ENCODE results near the gene STK26. TPM values are rescaled to one million over a fixed set of nuclear protein-coding genes. Genes with fewer than 3 reads are reported as not detected.

Gene STK26
- total and polyA plus RNA-seq, 2 of the 4 experiments (the other 2 are of a cell fraction) = 0.17 to 0.18 TPM

- no TSS peak for BruUV-seq (replicated peaks)
- Histone ChIP-seq H4K8ac (ENCODE audit: low read depth in 2 of 2, low read length in 2 of 2) (no peak overlapping the region), H3K23ac (ENCODE audit: low read depth, low read length) (no peak overlapping the region), H3K9me3 (ENCODE audit: control insufficient read depth, insufficient read depth, low read length) (no peaks in the 10 kb centered on the region), H2AK5ac (ENCODE audit: low read depth, low read length) (no peak overlapping the region), H3K4me2 (ENCODE audit: low read depth, low read length) (no peak overlapping the region), H3K36me3 (ENCODE audit: control insufficient read depth, insufficient read depth, low read length) (no peaks in the 10 kb centered on the region), H3K56ac (ENCODE audit: extremely low read depth, insufficient read depth, low read length) (no peak overlapping the region), H4K5ac (ENCODE audit: low read depth, low read length) (no peak overlapping the region), H2BK20ac (ENCODE audit: low read depth, low read length) (no peak overlapping the region), H4K91ac (ENCODE audit: insufficient read depth, low read depth, low read length) (no peak overlapping the region), H3K27ac (ENCODE audit: insufficient read depth, low read length) (no peak overlapping the region), H4K20me1 (ENCODE audit: insufficient read depth, low read length) (no peaks in the 10 kb centered on the region), H2AK9ac (replicated peaks; ENCODE audit: low read depth, low read length, poor library complexity) (no peak overlapping the region), H2BK5ac (ENCODE audit: low read depth, low read length, poor library complexity, severe bottlenecking) (no peak overlapping the region), H3K14ac (replicated peaks; ENCODE audit: low read depth, low read length) (no peak overlapping the region), H2BK120ac (ENCODE audit: low read depth, low read length) (no peak overlapping the region), H3K79me1 (ENCODE audit: low read depth in 1 of 2, low read length in 2 of 2) (no peaks in the 10 kb centered on the region), H2BK15ac (ENCODE audit: low read depth, low read length) (no peak overlapping the region), H3K4me3 (ENCODE audit: insufficient read depth, low read depth, low read length) (no peak overlapping the region), H3K4me1 (ENCODE audit: control insufficient read depth, insufficient read depth, low read length) (no peaks in the 10 kb centered on the region), H3K18ac (ENCODE audit: low read depth, low read length) (no peak overlapping the region), H3K4ac (ENCODE audit: low read depth, low read length) (no peak overlapping the region), H3K9me1 (ENCODE audit: insufficient read depth, low read length) (no peaks in the 10 kb centered on the region), H2AFZ (replicated peaks; ENCODE audit: low read length, poor library complexity) (no peak overlapping the region), H3K9ac (ENCODE audit: low read depth, low read length) (no peak overlapping the region), H3K27me3 (ENCODE audit: control insufficient read depth, insufficient read depth, low read length) (peaks cover 1% of the 10 kb centered on the region; the same call in 1 of the 2 replicates)
- no peak for TF ChIP-seq SMC3 (IDR thresholded peaks at IDR 0.05; ENCODE audit: low read depth, low read length)
- WGBS, 2 experiments (ENCODE audit: extremely low coverage in 2 of 2, insufficient read length in 1 of 2) = no CpG with 5 or more reads among the region's 4 CpGs
- in situ Hi-C loops (cut with MboI; ENCODE audit: low sequenced_read_pairs) = no loop called here
- DNase-seq = no peak
- dilution Hi-C loops (cut with HindIII; ENCODE audit: low sequenced_read_pairs, unreplicated experiment) = no loop called here
- ChIA-PET CTCF (no interaction called here), POLR2A (ENCODE audit: unreplicated experiment) (no interaction called here)
- intact Hi-C loops (cut with micrococcal nuclease) = no loop called here
- ATAC-seq (ENCODE audit: low read depth) = no peak
These were observed 21.9 kb downstream of the STK26 start for GRCh38 chrX:132044953-132045352.
